M059J (cell line): ENCODE results near the gene NMRAL1. TPM values are rescaled to one million over a fixed set of nuclear protein-coding genes. Genes with fewer than 3 reads are reported as not detected.

ENCODE experiments used
- DNase-seq: peaks from one replicate; pipeline ENCODE4 v3.0.0-alpha.2; 2012; ENCODE audit warnings: low read depth
- total RNA-seq: library from RNA; depleted of rRNA; stranded (reverse); fragments of >200 nt; shearing (Covaris generic); gene quantifications from 2 replicates; pipeline ENCODE4 v1.2.3, GENCODE V29; 2014; rRNA removed

Gene NMRAL1
- total RNA-seq, 1 experiment from 2014 or later, result 126 TPM

- DNase-seq, result no peak
These were observed 47.6 kb downstream of the NMRAL1 start for GRCh38 chr16:4426722-4427372.

GRCh38 chr16:4426021-4426684 lies 48.3 kb downstream of the NMRAL1 start:
- DNase-seq, result no peak

- DNase-seq, result peak; percentile 94
These were observed 48.9 kb downstream of the NMRAL1 start, which contains the start of gene DNAJA3 for GRCh38 chr16:4425378-4426020. Gene DNAJA3, plus strand, starts transcription at chr16:4425868. Its CDS starts 14 bp downstream, at chr16:4425882.

- DNase-seq, result no peak
These were observed 53.8 kb downstream of the NMRAL1 start for GRCh38 chr16:4420505-4421105.

GRCh38 chr16:4419402-4419959 lies 54.9 kb downstream of the NMRAL1 start:
- DNase-seq, result no peak

- DNase-seq, result peak; percentile 87
These were observed 58.0 kb downstream of the NMRAL1 start, which contains the start of gene CORO7 for GRCh38 chr16:4416200-4417032. Gene CORO7, minus strand, starts transcription at chr16:4416596. Its CDS starts 78 bp downstream, at chr16:4416518.

GRCh38 chr16:4415538-4416199 lies 58.8 kb downstream of the NMRAL1 start:
- no peak for DNase-seq

- no peak for DNase-seq
These were observed 60.1 kb downstream of the NMRAL1 start for GRCh38 chr16:4414187-4414917.

- no peak for DNase-seq
These were observed 61.6 kb downstream of the NMRAL1 start for GRCh38 chr16:4412854-4413253.

- DNase-seq, result no peak
These were observed 62.3 kb downstream of the NMRAL1 start for GRCh38 chr16:4412159-4412558.

Other genes starting within 250 kb of the NMRAL1 start
- gene SRL, start 232.5 kb downstream of the NMRAL1 start, total RNA-seq, result not detected in 2 replicates
- 3.2 and 6.2 TPM in 2 replicates for gene TFAP4, start 201.6 kb downstream of the NMRAL1 start, total RNA-seq
- gene GLIS2, start 158.6 kb downstream of the NMRAL1 start, total RNA-seq, result 0.22 and 1.1 TPM in 2 replicates
- 38.6 and 61.5 TPM in 2 replicates for gene PAM16, start 123.3 kb downstream of the NMRAL1 start, total RNA-seq
- gene VASN, start 102.8 kb downstream of the NMRAL1 start, total RNA-seq, result 69.9 and 115 TPM in 2 replicates
- 8.7 and 13.1 TPM in 2 replicates for gene CORO7, start 58.0 kb downstream of the NMRAL1 start, total RNA-seq
- 68.2 and 69.0 TPM in 2 replicates for gene DNAJA3, start 48.8 kb downstream of the NMRAL1 start, total RNA-seq
- gene HMOX2, start 1.8 kb upstream of the NMRAL1 start, total RNA-seq, result 54.5 and 86.1 TPM in 2 replicates
- 16.0 and 20.9 TPM in 2 replicates for gene CDIP1, start 64.1 kb upstream of the NMRAL1 start, total RNA-seq
- gene C16orf96, start 81.7 kb upstream of the NMRAL1 start, total RNA-seq, result not detected in 2 replicates
- gene UBALD1, start 140.3 kb upstream of the NMRAL1 start, total RNA-seq, result 4.5 and 8.4 TPM in 2 replicates
- 30.9 and 46.2 TPM in 2 replicates for gene MGRN1, start 150.2 kb upstream of the NMRAL1 start, total RNA-seq
- gene NUDT16L1, start 218.9 kb upstream of the NMRAL1 start, total RNA-seq, result 21.1 and 25.7 TPM in 2 replicates